VCaP (cell line): Measurements from ENCODE around the gene NID1.

Experiments used
- H3K27ac ChIP-seq: fragments of 450-650 bp; 2 replicates; pipeline ENCODE4 v1.5.1; 2017
- TF ChIP-seq, protein P1 (sequence below): fragments of 450-650 bp; conservative IDR thresholded peaks from 2 replicates; pipeline ENCODE4 v1.5.1; 2017; ENCODE audit warnings: mild to moderate bottlenecking, moderate library complexity

NID1 gene

DNA sequence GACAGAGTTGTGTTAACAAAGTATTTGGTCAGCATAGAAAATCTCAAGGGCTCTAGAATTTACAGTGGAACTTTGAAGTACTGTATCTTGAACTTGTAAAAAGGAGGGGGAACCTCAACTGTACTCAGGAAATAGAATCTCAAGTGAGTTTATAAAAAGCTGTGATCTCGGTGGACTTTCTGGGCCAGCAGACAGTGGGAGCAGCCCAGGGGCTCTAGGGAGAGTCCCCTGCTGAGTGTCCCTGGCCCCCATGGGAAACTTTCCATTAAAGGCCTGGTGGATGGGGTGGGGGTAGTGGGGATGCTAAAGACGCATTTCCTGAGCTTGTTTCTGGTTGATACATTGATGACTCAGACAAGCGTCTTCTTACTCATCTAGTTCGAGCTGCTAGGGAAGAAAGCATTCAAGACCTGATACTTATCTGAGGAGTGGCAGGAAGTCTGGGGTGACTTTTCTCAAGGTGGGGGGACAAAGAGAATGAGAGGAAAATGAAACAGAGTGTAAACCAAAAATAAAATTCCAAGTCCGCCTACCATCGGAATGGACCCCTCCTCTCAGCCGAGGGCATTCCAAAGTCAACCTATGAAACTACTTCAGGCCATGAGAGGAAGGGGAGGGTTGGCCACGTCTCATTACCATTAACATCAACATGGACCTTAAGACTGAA, 65.5 kb downstream of the NID1 start:
- TF ChIP-seq, protein P1, sequence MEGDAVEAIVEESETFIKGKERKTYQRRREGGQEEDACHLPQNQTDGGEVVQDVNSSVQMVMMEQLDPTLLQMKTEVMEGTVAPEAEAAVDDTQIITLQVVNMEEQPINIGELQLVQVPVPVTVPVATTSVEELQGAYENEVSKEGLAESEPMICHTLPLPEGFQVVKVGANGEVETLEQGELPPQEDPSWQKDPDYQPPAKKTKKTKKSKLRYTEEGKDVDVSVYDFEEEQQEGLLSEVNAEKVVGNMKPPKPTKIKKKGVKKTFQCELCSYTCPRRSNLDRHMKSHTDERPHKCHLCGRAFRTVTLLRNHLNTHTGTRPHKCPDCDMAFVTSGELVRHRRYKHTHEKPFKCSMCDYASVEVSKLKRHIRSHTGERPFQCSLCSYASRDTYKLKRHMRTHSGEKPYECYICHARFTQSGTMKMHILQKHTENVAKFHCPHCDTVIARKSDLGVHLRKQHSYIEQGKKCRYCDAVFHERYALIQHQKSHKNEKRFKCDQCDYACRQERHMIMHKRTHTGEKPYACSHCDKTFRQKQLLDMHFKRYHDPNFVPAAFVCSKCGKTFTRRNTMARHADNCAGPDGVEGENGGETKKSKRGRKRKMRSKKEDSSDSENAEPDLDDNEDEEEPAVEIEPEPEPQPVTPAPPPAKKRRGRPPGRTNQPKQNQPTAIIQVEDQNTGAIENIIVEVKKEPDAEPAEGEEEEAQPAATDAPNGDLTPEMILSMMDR, result no peak
- no peak overlapping the region for H3K27ac ChIP-seq

DNA sequence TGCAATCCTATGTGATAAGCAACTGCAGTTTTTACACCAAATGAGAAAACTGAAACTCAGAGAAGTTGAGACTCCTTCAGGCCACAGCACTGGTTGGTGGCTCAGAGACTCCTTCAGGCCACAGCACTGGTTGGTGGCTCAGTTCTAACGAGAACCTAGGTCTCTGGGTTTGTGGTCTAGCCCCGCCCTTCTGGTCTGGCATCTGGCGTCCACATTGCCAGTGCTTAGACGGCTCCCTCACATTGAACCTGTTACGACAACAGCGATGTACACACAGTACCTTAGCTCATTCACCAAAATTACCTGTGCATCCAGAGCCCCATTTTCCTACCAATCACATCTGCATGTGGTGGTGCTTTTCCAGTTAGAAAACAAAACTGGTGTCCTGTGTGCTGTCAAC, 66.1 kb downstream of the NID1 start:
- TF ChIP-seq, protein P1, result no peak
- no peak overlapping the region for H3K27ac ChIP-seq

DNA sequence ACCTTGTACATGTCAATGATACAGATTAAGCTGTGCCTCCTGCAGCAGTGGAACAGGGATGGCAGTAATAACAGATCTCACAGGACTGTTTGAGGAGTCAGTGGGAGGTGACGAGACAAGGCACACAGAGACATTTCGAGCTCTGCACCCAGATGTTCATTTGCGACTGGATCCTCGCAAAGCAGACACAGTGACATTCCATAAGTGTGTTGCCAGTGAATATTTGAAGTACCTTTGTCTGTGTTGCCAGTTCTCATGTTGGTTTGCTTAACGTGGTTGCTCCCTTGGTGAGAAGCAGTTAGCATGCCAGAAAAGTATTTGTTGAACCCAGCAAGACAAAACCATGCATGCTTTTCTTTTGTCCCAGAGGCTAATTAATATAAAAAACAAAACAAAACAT, 67.0 kb downstream of the NID1 start:
- H3K27ac ChIP-seq, result no peak overlapping the region
- TF ChIP-seq, protein P1, result no peak

DNA sequence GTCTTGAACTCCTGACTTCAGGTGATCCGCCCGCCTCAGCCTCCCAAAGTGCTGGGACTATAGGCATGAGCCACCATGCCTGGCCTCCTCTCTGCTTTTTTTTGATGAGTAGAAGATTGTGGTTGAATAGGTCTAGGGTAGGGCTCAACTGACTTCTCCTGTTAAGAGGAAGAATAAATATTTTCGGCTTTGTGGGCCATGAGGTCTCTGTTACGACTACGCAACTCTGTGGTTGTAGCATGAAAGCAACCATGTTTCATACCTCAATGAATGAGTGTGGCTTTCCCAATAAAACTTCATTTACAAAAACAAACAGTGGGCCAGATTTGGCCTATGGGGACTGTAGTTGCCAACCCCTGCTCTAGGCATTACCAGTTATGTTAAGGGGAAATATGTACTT, 67.8 kb downstream of the NID1 start:
- TF ChIP-seq, protein P1, result no peak
- no peak overlapping the region for H3K27ac ChIP-seq

DNA sequence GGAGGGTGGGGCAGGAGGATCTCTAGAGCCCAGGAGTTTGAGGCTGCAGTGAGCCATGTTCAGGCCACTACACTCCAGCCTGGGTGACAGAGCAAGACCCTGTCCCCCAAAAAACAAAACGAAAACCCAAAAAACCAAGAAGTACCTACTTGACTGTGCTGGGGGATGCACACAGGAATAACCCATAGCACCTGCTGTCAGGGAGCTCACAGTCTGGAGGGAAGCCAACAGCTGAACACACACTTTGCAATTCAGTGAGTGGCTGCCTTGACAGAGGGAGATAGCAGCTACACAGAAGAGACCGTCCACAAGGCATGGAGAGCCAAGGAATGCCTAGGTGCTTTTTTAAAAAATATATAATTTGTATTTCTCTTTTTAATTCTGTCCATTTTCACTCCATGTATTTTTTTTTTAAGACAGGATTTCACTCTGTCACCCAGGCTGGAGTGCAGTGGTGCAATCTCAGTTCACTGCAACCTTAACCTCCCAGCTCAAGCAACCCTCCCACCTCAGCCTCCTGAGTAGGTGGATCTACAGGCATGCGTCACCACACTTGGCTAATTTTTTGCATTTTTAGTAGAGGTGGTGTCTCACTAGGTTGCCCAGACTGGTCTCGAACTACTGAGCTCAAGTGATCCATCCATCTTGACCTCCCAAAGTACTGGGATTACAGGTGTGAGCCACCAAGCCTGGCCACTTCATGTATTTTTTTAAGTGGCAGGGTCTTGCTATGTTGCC, 68.7 kb downstream of the NID1 start:
- TF ChIP-seq, protein P1, result no peak
- no peak overlapping the region for H3K27ac ChIP-seq

DNA sequence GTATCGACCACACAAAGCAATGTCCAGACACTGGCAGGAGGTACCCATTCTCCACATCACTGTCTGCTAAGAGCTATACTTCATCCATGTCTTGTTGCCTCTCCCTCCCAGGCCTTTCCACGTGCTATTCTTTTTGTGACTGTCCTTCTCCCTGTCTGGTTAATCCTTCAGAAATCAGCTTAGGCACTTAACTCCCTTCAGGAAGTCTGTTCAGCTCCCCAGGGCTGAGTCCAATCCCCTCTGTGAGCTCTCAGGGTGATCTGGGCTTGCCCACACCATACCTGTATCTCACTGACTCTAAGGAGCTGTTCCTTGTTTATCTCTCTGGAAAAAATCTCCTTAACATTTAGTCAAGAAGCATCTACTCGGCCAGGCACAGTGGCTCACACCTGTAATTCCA, 69.4 kb downstream of the NID1 start:
- TF ChIP-seq, protein P1, result no peak
- no peak overlapping the region for H3K27ac ChIP-seq

DNA sequence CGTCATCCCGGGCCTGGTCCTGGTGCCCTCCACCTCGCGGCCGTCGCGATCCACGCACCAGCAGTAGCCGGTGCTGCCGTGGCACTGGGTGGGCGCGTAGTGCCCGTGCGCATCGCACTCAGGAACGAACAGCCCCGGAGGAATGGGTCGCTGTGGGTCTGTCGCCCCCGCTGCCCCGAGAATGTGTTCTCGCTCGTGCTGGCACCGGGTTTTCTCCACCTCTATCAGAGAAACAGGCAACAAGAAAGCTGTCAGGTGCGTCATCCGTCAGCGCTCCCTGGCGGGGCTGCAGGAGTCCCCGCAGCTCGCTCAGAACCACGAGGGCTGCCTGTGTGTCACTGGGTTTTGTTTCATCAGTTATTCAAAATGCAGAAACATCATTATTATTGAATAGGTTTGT, 71.2 kb downstream of the NID1 start:
- TF ChIP-seq, protein P1, result no peak
- H3K27ac ChIP-seq, result no peak overlapping the region
